GM21619 (cell line): ENCODE measurements around the gene SETD1A.
"Not testable (repeated sequence)": the region's sequence is repeated elsewhere in the genome, so short reads cannot be mapped to it uniquely, and the experiment has no call there.

Experiments used
- ATAC-seq: cut with Tn5 transposase; IDR thresholded peaks from one replicate; pipeline ENCODE4 v1.9.1; 2021; ENCODE audit not compliant: unreplicated experiment

SETD1A gene

GRCh38 chr16:30928390-30928789 lies 29.2 kb upstream of the SETD1A start:
- ATAC-seq: no peak

- ATAC-seq: no peak
Measured at GRCh38 chr16:30929167-30929566, 28.4 kb upstream of the SETD1A start.

GRCh38 chr16:30930160-30930571 lies 27.4 kb upstream of the SETD1A start:
- no peak for ATAC-seq

GRCh38 chr16:30931068-30931650 lies 26.4 kb upstream of the SETD1A start:
- no peak for ATAC-seq

GRCh38 chr16:30934827-30935557 lies 22.6 kb upstream of the SETD1A start:
- ATAC-seq: no peak

- no peak for ATAC-seq
Measured at GRCh38 chr16:30937692-30938091, 19.9 kb upstream of the SETD1A start.

GRCh38 chr16:30939571-30939970 lies 18.0 kb upstream of the SETD1A start:
- not testable (repeated sequence) for ATAC-seq

- peak; percentile 85 for ATAC-seq
Measured at GRCh38 chr16:30941600-30942425, 15.7 kb upstream of the SETD1A start.

- no peak for ATAC-seq
Measured at GRCh38 chr16:30942426-30942806, 15.1 kb upstream of the SETD1A start.

GRCh38 chr16:30944352-30944751 lies 13.2 kb upstream of the SETD1A start:
- no peak for ATAC-seq

- ATAC-seq: no peak
Measured at GRCh38 chr16:30946671-30947540, 10.6 kb upstream of the SETD1A start.

- ATAC-seq: no peak
Measured at GRCh38 chr16:30947541-30947858, 10.1 kb upstream of the SETD1A start.

GRCh38 chr16:30947859-30948666 lies 9.5 kb upstream of the SETD1A start:
- ATAC-seq: peak; percentile 2

- peak; percentile 70 for ATAC-seq
Measured at GRCh38 chr16:30948667-30949649, 8.6 kb upstream of the SETD1A start, which contains the start of gene ORAI3. TSS of gene ORAI3 (plus strand) at chr16:30949068. CDS start at chr16:30949290, 222 bp downstream.

- peak; percentile 41 for ATAC-seq
Measured at GRCh38 chr16:30949650-30950515, 7.7 kb upstream of the SETD1A start.

GRCh38 chr16:30950516-30951065 lies 7.0 kb upstream of the SETD1A start:
- no peak for ATAC-seq

GRCh38 chr16:30951193-30951592 lies 6.4 kb upstream of the SETD1A start:
- ATAC-seq: no peak

GRCh38 chr16:30951750-30952149 lies 5.8 kb upstream of the SETD1A start:
- ATAC-seq: no peak
